ENCODE data around the gene MBD5.

Gene MBD5

GRCh38 chr2:148065936-148066335 is 45.0 kb downstream of the MBD5 start:
- H3K27me3 ChIP-seq (replicated peaks), result no peaks in the 10 kb centered on the region
- TF ChIP-seq, protein P1, sequence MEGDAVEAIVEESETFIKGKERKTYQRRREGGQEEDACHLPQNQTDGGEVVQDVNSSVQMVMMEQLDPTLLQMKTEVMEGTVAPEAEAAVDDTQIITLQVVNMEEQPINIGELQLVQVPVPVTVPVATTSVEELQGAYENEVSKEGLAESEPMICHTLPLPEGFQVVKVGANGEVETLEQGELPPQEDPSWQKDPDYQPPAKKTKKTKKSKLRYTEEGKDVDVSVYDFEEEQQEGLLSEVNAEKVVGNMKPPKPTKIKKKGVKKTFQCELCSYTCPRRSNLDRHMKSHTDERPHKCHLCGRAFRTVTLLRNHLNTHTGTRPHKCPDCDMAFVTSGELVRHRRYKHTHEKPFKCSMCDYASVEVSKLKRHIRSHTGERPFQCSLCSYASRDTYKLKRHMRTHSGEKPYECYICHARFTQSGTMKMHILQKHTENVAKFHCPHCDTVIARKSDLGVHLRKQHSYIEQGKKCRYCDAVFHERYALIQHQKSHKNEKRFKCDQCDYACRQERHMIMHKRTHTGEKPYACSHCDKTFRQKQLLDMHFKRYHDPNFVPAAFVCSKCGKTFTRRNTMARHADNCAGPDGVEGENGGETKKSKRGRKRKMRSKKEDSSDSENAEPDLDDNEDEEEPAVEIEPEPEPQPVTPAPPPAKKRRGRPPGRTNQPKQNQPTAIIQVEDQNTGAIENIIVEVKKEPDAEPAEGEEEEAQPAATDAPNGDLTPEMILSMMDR (IDR thresholded peaks at IDR 0.05; ENCODE audit: low read depth, low read length, missing control alignments), result no peak
- no peak for DNase-seq
- in situ Hi-C loops (cut with HindIII; ENCODE audit: low pct_ligation_motif_present, low sequenced_read_pairs), result no loop called here
- no peaks in the 10 kb centered on the region for H3K36me3 ChIP-seq (replicated peaks)
- no peak overlapping the region for H3K4me3 ChIP-seq (ENCODE audit: low read depth, low read length)
- no peak overlapping the region for H3K27ac ChIP-seq

- H3K36me3 ChIP-seq (replicated peaks), result no peaks in the 10 kb centered on the region
- in situ Hi-C loops (cut with HindIII; ENCODE audit: low pct_ligation_motif_present, low sequenced_read_pairs), result no loop called here
- no peak for DNase-seq
- no peaks in the 10 kb centered on the region for H3K27me3 ChIP-seq (replicated peaks)
- no peak overlapping the region for H3K27ac ChIP-seq
- no peak overlapping the region for H3K4me3 ChIP-seq (ENCODE audit: low read depth, low read length)
- TF ChIP-seq, protein P1 (IDR thresholded peaks at IDR 0.05; ENCODE audit: low read depth, low read length, missing control alignments), result no peak
Observed at GRCh38 chr2:148067801-148068200, 46.9 kb downstream of the MBD5 start.

- in situ Hi-C loops (cut with HindIII; ENCODE audit: low pct_ligation_motif_present, low sequenced_read_pairs), result no loop called here
- Histone ChIP-seq H3K27me3 (replicated peaks) (no peaks in the 10 kb centered on the region), H3K36me3 (replicated peaks) (no peaks in the 10 kb centered on the region), H3K27ac (no peak overlapping the region), H3K4me3 (ENCODE audit: low read depth, low read length) (no peak overlapping the region)
- TF ChIP-seq, protein P1 (IDR thresholded peaks at IDR 0.05; ENCODE audit: low read depth, low read length, missing control alignments), result no peak
- DNase-seq, result no peak
Observed at GRCh38 chr2:148071351-148071750, 50.5 kb downstream of the MBD5 start.

DNA sequence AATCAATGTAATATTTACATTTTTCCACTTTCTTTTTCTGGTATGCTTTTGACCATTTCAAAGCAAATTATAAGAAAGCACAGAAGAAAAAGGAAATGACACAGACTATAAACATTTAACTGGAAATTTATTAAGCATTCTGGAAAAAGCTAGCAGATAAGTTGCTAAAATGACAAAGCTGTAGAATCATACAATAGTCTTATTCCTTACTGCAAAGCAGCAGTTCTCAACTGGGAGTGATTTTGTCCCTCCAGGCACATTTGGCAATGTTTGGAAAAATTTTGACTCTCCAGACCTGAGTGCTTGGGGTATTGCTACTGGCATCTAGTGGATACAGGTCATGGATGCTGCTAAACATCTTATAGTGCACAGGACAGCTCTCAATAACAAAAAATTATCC is 75.1 kb downstream of the MBD5 start:
- Histone ChIP-seq H3K27me3 (replicated peaks) (no peaks in the 10 kb centered on the region), H3K4me3 (ENCODE audit: low read depth, low read length) (no peak overlapping the region), H3K36me3 (replicated peaks) (no peaks in the 10 kb centered on the region), H3K27ac (no peak overlapping the region)
- TF ChIP-seq, protein P1 (IDR thresholded peaks at IDR 0.05; ENCODE audit: low read depth, low read length, missing control alignments), result no peak
- in situ Hi-C loops (cut with HindIII; ENCODE audit: low pct_ligation_motif_present, low sequenced_read_pairs), result no loop called here
- DNase-seq, result no peak

GRCh38 chr2:148102641-148103040 is 81.8 kb downstream of the MBD5 start:
- H3K36me3 ChIP-seq (replicated peaks), result no peaks in the 10 kb centered on the region
- H3K4me3 ChIP-seq (ENCODE audit: low read depth, low read length), result no peak overlapping the region
- DNase-seq, result no peak
- no peaks in the 10 kb centered on the region for H3K27me3 ChIP-seq (replicated peaks)
- in situ Hi-C loops (cut with HindIII; ENCODE audit: low pct_ligation_motif_present, low sequenced_read_pairs), result no loop called here
- TF ChIP-seq, protein P1 (IDR thresholded peaks at IDR 0.05; ENCODE audit: low read depth, low read length, missing control alignments), result no peak
- no peak overlapping the region for H3K27ac ChIP-seq

GRCh38 chr2:148103946-148104345 is 83.1 kb downstream of the MBD5 start:
- Histone ChIP-seq H3K4me3 (ENCODE audit: low read depth, low read length) (no peak overlapping the region), H3K27me3 (replicated peaks) (no peaks in the 10 kb centered on the region), H3K36me3 (replicated peaks) (no peaks in the 10 kb centered on the region), H3K27ac (no peak overlapping the region)
- no peak for DNase-seq
- in situ Hi-C loops (cut with HindIII; ENCODE audit: low pct_ligation_motif_present, low sequenced_read_pairs), result no loop called here
- TF ChIP-seq, protein P1 (IDR thresholded peaks at IDR 0.05; ENCODE audit: low read depth, low read length, missing control alignments), result no peak
